ENCODE data around the gene ASIP. TPM values are rescaled to one million over a fixed set of nuclear protein-coding genes. Genes with fewer than 3 reads are reported as not detected.
"Not testable (repeated sequence)": the region's sequence is repeated elsewhere in the genome, so short reads cannot be mapped to it uniquely, and the experiment has no call there.

The ASIP gene
- total RNA-seq, 5 donors from 2014 or later (not counting 1 experiment from before 2014, with no cell fraction given), result not detected

DNA sequence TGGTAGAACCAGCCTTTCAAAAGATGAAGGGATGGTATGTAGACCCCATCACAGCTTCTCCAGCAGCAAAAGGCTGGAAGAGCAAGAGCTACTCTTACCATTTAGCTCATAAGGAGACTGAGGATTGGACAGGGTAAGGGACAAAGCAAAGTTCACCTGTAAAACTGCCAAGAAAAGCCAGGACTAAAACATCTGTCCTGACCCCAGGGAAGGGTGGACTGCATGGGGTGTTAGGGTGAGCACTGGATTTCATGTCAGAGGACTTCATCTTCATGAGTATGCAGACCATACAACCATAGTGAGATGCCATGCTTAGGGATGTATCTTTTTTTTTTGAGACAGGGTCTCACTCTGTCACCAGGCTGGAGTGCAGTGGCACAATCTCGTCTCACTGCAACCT is 42.6 kb downstream of the ASIP start:
- no CpG with 5 or more reads among the region's 1 CpG for WGBS (ENCODE audit: insufficient coverage)
- DNase-seq, result no peak
- Mint-ChIP-seq H3K27ac (no peak overlapping the region), H3K4me3 (no peak overlapping the region), H3K9me3 (no peaks in the 10 kb centered on the region), H3K27me3 (no peaks in the 10 kb centered on the region), H3K36me3 (peaks cover 30% of the 10 kb centered on the region), H3K4me1 (no peaks in the 10 kb centered on the region)
- no peak for ATAC-seq (replicated peaks in 1 of 4)
- Histone ChIP-seq H3K27ac (ENCODE audit: low read length) (no peak overlapping the region), H3K9me3 (no peaks in the 10 kb centered on the region), H3K27me3 (replicated peaks in 1 of 2; ENCODE audit: control insufficient read depth in 2 of 2, extremely low read depth in 1 of 2, insufficient read depth in 2 of 2, low read length in 1 of 2) (no peaks in the 10 kb centered on the region), H3K4me1 (ENCODE audit: control insufficient read depth in 1 of 2, extremely low read depth in 1 of 2, insufficient read depth in 2 of 2, low read length in 2 of 2) (no peaks in the 10 kb centered on the region), H3K36me3 (ENCODE audit: control insufficient read depth in 2 of 2, extremely low read depth in 1 of 2, insufficient read depth in 1 of 2, low read length in 1 of 2) (peaks cover 12 to 25% of the 10 kb centered on the region in 2 donors), H3K4me3 (ENCODE audit: control insufficient read depth in 1 of 2, extremely low read depth in 1 of 2, low read length in 1 of 2) (no peak overlapping the region)
- CTCF ChIA-PET, result no interaction called here
- POLR2A ChIA-PET, result no interaction called here

GRCh38 chr20:34285450-34285849 is 44.2 kb downstream of the ASIP start:
- H3K36me3 ChIP-seq (ENCODE audit: control insufficient read depth in 2 of 2, extremely low read depth in 1 of 2, insufficient read depth in 1 of 2, low read length in 1 of 2), result peaks cover 19 to 30% of the 10 kb centered on the region in 2 donors
- H3K4me1 Mint-ChIP-seq, result no peaks in the 10 kb centered on the region
- CTCF ChIA-PET, result no interaction called here

GRCh38 chr20:34287500-34287899 is 46.3 kb downstream of the ASIP start:
- CTCF ChIA-PET; ATAC-seq (replicated peaks in 1 of 4); POLR2A ChIA-PET; H3K27me3 Mint-ChIP-seq; H3K4me1 ChIP-seq (ENCODE audit: control insufficient read depth in 1 of 2, extremely low read depth in 1 of 2, insufficient read depth in 2 of 2, low read length in 2 of 2); DNase-seq; H3K4me3 Mint-ChIP-seq; H3K27ac Mint-ChIP-seq; H3K9me3 Mint-ChIP-seq; H3K4me3 ChIP-seq (ENCODE audit: control insufficient read depth in 1 of 2, extremely low read depth in 1 of 2, low read length in 1 of 2); H3K27ac ChIP-seq (ENCODE audit: low read length); H3K4me1 Mint-ChIP-seq; H3K27me3 ChIP-seq (replicated peaks in 1 of 2; ENCODE audit: control insufficient read depth in 2 of 2, extremely low read depth in 1 of 2, insufficient read depth in 2 of 2, low read length in 1 of 2); H3K9me3 ChIP-seq: not testable (repeated sequence)
- H3K36me3 Mint-ChIP-seq, result peaks cover 36% of the 10 kb centered on the region
- WGBS (ENCODE audit: insufficient coverage), result 93% methylated on average over 4 of the region's 5 CpGs
- peaks cover 16 to 39% of the 10 kb centered on the region in 2 donors for H3K36me3 ChIP-seq (ENCODE audit: control insufficient read depth in 2 of 2, extremely low read depth in 1 of 2, insufficient read depth in 1 of 2, low read length in 1 of 2)

More at GRCh38 chr20:34285450-34285849, 44.2 kb downstream of the ASIP start:
- POLR2A ChIA-PET, result no interaction called here
- 99% methylated on average over 10 of the region's 16 CpGs for WGBS (ENCODE audit: insufficient coverage)
- ATAC-seq (replicated peaks in 1 of 4), result no peak
- peaks cover 28% of the 10 kb centered on the region for H3K36me3 Mint-ChIP-seq
- no peak overlapping the region for H3K27ac Mint-ChIP-seq
- no peak overlapping the region for H3K4me3 ChIP-seq (ENCODE audit: control insufficient read depth in 1 of 2, extremely low read depth in 1 of 2, low read length in 1 of 2)
- no peak for DNase-seq
- no peaks in the 10 kb centered on the region for H3K27me3 Mint-ChIP-seq
- H3K4me1 ChIP-seq (ENCODE audit: control insufficient read depth in 1 of 2, extremely low read depth in 1 of 2, insufficient read depth in 2 of 2, low read length in 2 of 2), result no peaks in the 10 kb centered on the region
- no peaks in the 10 kb centered on the region for H3K9me3 Mint-ChIP-seq
- H3K9me3 ChIP-seq, result no peaks in the 10 kb centered on the region
- H3K27ac ChIP-seq (ENCODE audit: low read length), result no peak overlapping the region
- H3K27me3 ChIP-seq (replicated peaks in 1 of 2; ENCODE audit: control insufficient read depth in 2 of 2, extremely low read depth in 1 of 2, insufficient read depth in 2 of 2, low read length in 1 of 2), result no peaks in the 10 kb centered on the region
- H3K4me3 Mint-ChIP-seq, result no peak overlapping the region

DNA sequence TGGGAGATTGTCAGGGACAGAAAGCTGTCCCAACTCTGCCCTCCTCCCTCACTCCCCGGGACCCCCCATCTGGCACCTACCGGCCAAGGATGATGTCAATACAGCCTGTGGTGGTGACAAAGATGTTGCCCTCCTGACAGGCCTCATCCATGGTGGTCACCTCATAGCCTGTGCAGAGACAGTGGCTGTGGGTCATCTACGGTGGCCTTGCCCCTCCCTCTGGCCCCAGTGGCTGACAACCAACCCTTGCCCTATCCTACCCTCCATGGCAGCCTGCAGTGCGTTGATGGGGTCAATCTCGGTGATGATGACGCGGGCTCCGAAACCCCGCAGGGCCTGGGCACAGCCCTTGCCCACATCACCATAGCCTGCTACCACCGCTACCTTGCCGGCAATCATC is 49.2 kb downstream of the ASIP start:
- Histone ChIP-seq H3K27ac (ENCODE audit: low read length) (no peak overlapping the region), H3K36me3 (ENCODE audit: control insufficient read depth in 2 of 2, extremely low read depth in 1 of 2, insufficient read depth in 1 of 2, low read length in 1 of 2) (peaks cover 18 to 35% of the 10 kb centered on the region in 2 donors), H3K27me3 (replicated peaks in 1 of 2; ENCODE audit: control insufficient read depth in 2 of 2, extremely low read depth in 1 of 2, insufficient read depth in 2 of 2, low read length in 1 of 2) (no peaks in the 10 kb centered on the region), H3K4me3 (ENCODE audit: control insufficient read depth in 1 of 2, extremely low read depth in 1 of 2, low read length in 1 of 2) (no peak overlapping the region), H3K9me3 (no peaks in the 10 kb centered on the region), H3K4me1 (ENCODE audit: control insufficient read depth in 1 of 2, extremely low read depth in 1 of 2, insufficient read depth in 2 of 2, low read length in 2 of 2) (no peaks in the 10 kb centered on the region)
- 100% methylated on average over 7 of the region's 11 CpGs for WGBS (ENCODE audit: insufficient coverage)
- ChIA-PET POLR2A (no interaction called here), CTCF (no interaction called here)
- Mint-ChIP-seq H3K27me3 (no peaks in the 10 kb centered on the region), H3K36me3 (peaks cover 55% of the 10 kb centered on the region), H3K4me1 (no peaks in the 10 kb centered on the region), H3K4me3 (no peak overlapping the region), H3K27ac (no peak overlapping the region), H3K9me3 (no peaks in the 10 kb centered on the region)
- DNase-seq (no peak), ATAC-seq (replicated peaks in 1 of 4) (no peak)

- Mint-ChIP-seq H3K4me3 (no peak overlapping the region), H3K27me3 (no peaks in the 10 kb centered on the region), H3K27ac (no peak overlapping the region), H3K4me1 (no peaks in the 10 kb centered on the region), H3K9me3 (no peaks in the 10 kb centered on the region), H3K36me3 (peaks cover 50% of the 10 kb centered on the region)
- no peak for DNase-seq
- Histone ChIP-seq H3K4me1 (ENCODE audit: control insufficient read depth in 1 of 2, extremely low read depth in 1 of 2, insufficient read depth in 2 of 2, low read length in 2 of 2) (no peaks in the 10 kb centered on the region), H3K27me3 (replicated peaks in 1 of 2; ENCODE audit: control insufficient read depth in 2 of 2, extremely low read depth in 1 of 2, insufficient read depth in 2 of 2, low read length in 1 of 2) (no peaks in the 10 kb centered on the region), H3K9me3 (no peaks in the 10 kb centered on the region), H3K36me3 (ENCODE audit: control insufficient read depth in 2 of 2, extremely low read depth in 1 of 2, insufficient read depth in 1 of 2, low read length in 1 of 2) (peaks cover 18 to 32% of the 10 kb centered on the region in 2 donors), H3K4me3 (ENCODE audit: control insufficient read depth in 1 of 2, extremely low read depth in 1 of 2, low read length in 1 of 2) (no peak overlapping the region), H3K27ac (ENCODE audit: low read length) (no peak overlapping the region)
- ATAC-seq (replicated peaks in 1 of 4), result no peak
- 100% methylated on average over 1 of the region's 3 CpGs for WGBS (ENCODE audit: insufficient coverage)
- ChIA-PET CTCF (interaction anchor here in 1 of 2 donors (0.6 kb wide), 1 partner anchor 262 kb away, joined by 6 read pairs; no protein-coding TSS in a partner anchor), POLR2A (no interaction called here)
These were observed 51.3 kb downstream of the ASIP start for GRCh38 chr20:34292496-34292895.

DNA sequence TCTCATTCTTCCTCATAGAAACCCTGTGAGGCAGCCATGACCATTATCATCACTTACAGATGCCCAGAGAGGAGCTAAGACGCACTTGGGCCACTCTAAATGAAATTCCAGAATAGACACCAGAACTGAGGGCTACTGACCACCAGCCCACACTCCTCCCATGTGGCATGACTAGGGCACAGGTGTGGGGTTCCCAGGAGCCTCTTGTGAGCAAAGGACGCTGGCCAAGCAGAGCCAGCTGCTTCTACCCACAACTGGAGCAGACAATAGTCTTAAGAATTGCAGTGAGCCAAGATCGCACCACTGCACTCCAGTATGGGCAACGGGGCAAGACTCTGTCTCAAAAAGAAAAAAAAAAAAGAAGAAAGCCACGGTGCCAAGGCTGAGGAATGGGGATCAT is 51.9 kb downstream of the ASIP start:
- H3K36me3 Mint-ChIP-seq, result peaks cover 45% of the 10 kb centered on the region
- H3K9me3 Mint-ChIP-seq, result no peaks in the 10 kb centered on the region
- no peaks in the 10 kb centered on the region for H3K4me1 Mint-ChIP-seq
- ChIA-PET POLR2A (no interaction called here), CTCF (no interaction called here)
- H3K27me3 Mint-ChIP-seq, result no peaks in the 10 kb centered on the region
- no peaks in the 10 kb centered on the region for H3K9me3 ChIP-seq
- DNase-seq (no peak), ATAC-seq (replicated peaks in 1 of 4) (no peak)
- no peak overlapping the region for H3K4me3 Mint-ChIP-seq
- peaks cover 13 to 32% of the 10 kb centered on the region in 2 donors for H3K36me3 ChIP-seq (ENCODE audit: control insufficient read depth in 2 of 2, extremely low read depth in 1 of 2, insufficient read depth in 1 of 2, low read length in 1 of 2)
- H3K27ac ChIP-seq (ENCODE audit: low read length), result no peak overlapping the region
- H3K27me3 ChIP-seq (replicated peaks in 1 of 2; ENCODE audit: control insufficient read depth in 2 of 2, extremely low read depth in 1 of 2, insufficient read depth in 2 of 2, low read length in 1 of 2), result no peaks in the 10 kb centered on the region
- H3K4me1 ChIP-seq (ENCODE audit: control insufficient read depth in 1 of 2, extremely low read depth in 1 of 2, insufficient read depth in 2 of 2, low read length in 2 of 2), result no peaks in the 10 kb centered on the region
- no peak overlapping the region for H3K27ac Mint-ChIP-seq
- WGBS (ENCODE audit: insufficient coverage), result 90% methylated on average over 4 of the region's 5 CpGs
- no peak overlapping the region for H3K4me3 ChIP-seq (ENCODE audit: control insufficient read depth in 1 of 2, extremely low read depth in 1 of 2, low read length in 1 of 2)

- H3K4me1 ChIP-seq (ENCODE audit: control insufficient read depth in 1 of 2, extremely low read depth in 1 of 2, insufficient read depth in 2 of 2, low read length in 2 of 2), result no peaks in the 10 kb centered on the region
- H3K9me3 Mint-ChIP-seq, result no peaks in the 10 kb centered on the region
- 92% methylated on average over 2 of the region's 7 CpGs for WGBS (ENCODE audit: insufficient coverage)
- no peaks in the 10 kb centered on the region for H3K27me3 Mint-ChIP-seq
- ChIA-PET POLR2A (no interaction called here), CTCF (no interaction called here)
- no peak overlapping the region for H3K27ac ChIP-seq (ENCODE audit: low read length)
- no peaks in the 10 kb centered on the region for H3K4me1 Mint-ChIP-seq
- H3K27me3 ChIP-seq (replicated peaks in 1 of 2; ENCODE audit: control insufficient read depth in 2 of 2, extremely low read depth in 1 of 2, insufficient read depth in 2 of 2, low read length in 1 of 2), result no peaks in the 10 kb centered on the region
- H3K36me3 Mint-ChIP-seq, result peaks cover 45% of the 10 kb centered on the region
- no peak for DNase-seq
- H3K36me3 ChIP-seq (ENCODE audit: control insufficient read depth in 2 of 2, extremely low read depth in 1 of 2, insufficient read depth in 1 of 2, low read length in 1 of 2), result peaks cover 13 to 32% of the 10 kb centered on the region in 2 donors
- H3K27ac Mint-ChIP-seq, result no peak overlapping the region
- no peak for ATAC-seq (replicated peaks in 1 of 4)
- no peak overlapping the region for H3K4me3 Mint-ChIP-seq
- H3K4me3 ChIP-seq (ENCODE audit: control insufficient read depth in 1 of 2, extremely low read depth in 1 of 2, low read length in 1 of 2), result no peak overlapping the region
- H3K9me3 ChIP-seq, result no peaks in the 10 kb centered on the region
These were observed 52.4 kb downstream of the ASIP start for GRCh38 chr20:34293589-34293988.

Data from T-cell (primary cell).